ENCODE data around the gene DMXL2.
A peak's percentile ranks its signal among the peaks of the same experiment; 100 is the strongest.

DMXL2 gene

DNA sequence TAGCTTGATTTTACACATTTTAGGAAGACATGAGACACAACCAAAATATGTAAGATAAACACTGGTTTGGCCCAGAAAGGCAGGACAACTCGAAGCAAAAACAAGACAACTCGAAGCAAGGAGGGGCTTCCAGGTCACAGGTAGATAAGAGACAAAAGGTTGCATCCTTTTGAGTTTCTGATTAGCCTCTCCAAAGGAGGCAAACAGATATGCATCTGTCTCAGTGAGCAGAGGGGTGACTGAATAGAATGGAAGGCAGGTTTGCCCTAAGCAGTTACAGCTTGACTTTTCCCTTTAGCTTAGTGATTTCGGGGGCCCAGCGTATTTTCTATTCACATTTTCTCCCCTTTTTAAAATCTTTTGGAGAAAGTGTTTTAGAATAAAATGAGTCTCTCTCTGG lies 206.4 kb downstream of the DMXL2 start:
- no peak for DNase-seq (ENCODE audit: low read depth, low spot score)

DNA sequence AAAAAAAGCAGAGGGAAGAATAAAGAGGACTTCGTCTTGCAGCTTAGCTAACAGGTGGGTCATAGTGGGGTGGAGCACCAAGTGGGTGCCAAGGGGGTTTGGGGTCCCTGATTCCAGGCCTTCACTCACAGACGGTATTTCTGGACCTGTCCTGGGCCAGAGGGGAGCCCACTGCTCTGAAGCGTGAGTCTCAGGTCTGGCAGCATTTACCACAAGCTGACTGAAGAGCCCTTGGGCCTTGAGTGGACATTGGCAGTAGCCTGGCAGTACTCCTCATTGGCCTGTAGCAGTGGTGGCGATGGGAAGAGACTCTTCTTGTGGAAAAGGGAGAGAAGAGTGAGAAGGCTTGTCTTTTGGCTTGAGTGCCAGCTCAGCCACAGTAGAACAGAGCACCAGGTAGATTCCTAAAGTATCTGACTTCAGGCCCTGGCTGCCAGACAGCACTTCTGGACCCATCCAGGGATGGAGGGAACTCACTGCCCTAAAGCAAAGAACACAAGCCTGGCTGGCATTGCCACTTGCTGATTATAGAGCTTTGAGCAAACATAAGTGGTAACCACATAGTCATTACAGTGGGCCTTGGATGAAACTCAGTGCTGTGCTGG lies 208.2 kb downstream of the DMXL2 start:
- DNase-seq (ENCODE audit: low read depth, low spot score): no peak

DNA sequence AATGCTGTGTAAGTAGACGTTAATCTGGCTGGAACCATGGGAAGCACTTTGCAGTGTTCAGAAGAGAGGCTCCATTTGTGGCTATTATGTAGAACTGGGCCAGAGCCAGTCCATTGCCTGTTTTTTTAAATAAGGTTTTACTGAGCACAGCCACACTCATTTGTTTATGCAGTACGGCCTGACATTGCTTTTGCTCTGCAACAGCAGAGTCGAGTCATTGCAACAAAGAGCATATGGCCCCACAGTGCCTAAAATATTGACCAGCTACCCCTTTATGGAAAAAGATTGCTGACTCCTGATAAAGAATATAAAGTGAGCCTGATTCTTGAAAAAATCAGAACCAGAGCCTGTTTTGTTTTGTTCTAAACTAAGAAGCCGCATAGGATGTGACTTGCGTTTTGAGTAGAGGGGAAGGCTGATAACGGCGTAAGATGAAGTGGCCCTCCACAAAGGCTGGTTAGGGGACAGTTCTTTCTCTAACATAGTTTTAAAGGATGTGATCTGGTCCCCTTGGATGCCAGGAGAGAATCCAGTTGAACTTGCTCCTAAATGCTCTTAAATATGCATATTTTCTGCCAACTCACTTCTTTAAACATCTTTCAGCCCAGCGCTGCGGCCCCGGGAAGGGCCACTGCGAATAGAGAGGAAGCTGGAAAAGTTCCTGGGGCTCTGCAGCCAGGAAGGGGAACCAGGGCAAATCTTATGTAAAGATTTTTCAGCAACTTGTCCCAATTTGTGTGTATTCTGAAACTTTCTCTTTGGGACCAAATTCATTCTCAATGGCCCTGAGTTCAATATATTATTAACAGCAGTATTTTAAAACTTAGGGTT lies 216.7 kb downstream of the DMXL2 start:
- DNase-seq (ENCODE audit: low read depth, low spot score): peak; percentile 36

DNA sequence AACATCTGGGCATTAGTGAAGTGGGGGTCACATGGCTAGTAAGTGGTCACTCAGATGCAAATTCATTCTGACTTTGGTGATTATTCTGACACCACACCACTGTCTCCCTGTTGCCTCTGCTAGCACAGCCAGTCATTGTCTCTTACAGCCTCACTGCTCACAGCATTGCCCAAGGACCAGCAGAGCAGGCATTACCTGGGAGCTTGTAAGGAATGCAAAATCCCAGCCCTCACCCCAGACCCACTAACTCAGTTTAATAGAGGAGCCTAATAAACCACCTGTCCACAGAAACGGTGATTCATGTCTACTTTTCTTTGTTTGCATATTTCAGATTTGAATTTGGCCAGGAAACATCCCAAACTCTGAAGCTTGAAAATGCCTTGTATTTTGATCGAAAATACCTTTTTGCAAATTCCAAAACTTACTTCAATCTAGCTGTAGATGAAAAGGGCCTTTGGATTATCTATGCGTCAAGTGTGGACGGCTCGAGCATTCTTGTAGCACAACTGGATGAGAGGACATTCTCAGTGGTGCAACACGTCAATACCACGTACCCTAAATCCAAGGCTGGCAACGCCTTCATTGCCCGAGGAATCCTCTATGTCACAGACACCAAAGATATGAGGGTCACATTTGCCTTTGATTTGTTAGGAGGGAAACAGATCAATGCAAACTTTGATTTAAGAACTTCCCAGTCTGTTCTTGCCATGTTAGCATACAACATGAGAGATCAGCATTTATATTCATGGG lies 218.4 kb downstream of the DMXL2 start:
- DNase-seq (ENCODE audit: low read depth, low spot score): no peak

DNA sequence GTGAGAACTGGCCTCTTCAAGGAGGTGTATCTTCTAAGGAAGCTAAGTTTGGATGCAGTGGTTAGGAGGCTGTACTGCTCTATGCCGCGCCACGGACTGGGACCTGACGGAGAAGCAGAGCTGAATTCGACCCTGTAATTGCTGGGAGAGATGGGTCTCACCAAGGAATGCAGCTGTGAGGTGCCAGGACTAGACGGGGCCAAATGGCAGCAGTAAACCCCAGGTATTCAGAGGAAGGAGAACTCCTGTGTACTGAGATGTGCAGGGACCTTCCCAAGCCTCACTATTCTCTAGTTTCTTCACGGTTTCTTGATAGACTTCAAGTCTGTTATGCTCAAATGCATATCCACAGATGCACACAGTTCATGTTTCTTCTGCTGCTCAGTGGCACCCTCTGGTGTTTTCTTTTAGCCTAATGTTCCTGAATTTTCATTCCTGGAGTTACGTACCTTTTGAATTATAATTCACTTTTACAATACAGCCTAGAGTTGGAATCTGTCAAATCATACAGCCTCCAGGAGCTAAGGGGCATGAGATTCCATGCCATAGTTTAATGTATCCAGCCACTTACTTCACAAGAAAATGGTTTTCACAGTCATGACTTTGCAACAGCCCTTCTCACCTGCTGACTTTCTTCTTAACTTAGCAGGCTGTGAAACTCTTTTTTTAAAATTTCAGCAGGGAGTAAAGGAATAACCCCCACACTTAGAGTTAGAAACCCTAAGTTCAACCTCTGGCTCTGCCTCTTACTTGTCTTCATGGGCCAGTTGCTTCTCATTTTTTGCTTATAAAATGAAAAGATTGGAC lies 219.3 kb downstream of the DMXL2 start:
- DNase-seq (ENCODE audit: low read depth, low spot score): peak; percentile 54

DNA sequence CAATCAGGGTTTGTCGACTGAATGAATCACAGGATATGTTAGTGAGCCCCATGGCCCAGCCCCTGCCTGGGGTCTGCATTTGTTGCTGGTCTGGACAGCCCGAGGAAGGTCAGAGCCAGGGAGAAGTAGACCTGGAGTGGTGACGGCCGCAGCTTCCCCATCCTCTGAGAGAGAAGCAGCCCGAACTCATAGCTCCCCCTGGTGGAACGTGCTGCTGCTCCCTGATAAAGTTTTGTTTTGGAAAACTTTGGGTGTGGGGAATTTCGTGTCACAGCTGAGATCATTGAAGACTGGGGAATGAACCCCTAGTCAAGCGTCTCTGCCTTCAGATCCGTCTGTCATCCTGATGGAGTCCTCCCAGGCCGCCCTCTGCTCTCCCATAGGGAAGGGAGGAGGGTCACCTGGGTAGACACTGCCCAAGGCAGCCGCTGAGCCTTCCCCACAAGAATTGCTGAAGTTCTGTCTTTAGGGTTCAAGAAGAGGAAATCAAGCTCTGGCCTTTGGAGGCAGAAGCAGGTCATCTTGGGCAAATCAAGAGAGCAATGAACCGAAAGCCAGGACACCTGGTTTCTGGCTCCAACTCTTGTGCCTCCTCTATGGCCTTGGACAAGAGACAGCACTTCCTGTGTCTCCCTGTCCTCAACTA lies 220.6 kb downstream of the DMXL2 start:
- DNase-seq (ENCODE audit: low read depth, low spot score): peak; percentile 42

DNA sequence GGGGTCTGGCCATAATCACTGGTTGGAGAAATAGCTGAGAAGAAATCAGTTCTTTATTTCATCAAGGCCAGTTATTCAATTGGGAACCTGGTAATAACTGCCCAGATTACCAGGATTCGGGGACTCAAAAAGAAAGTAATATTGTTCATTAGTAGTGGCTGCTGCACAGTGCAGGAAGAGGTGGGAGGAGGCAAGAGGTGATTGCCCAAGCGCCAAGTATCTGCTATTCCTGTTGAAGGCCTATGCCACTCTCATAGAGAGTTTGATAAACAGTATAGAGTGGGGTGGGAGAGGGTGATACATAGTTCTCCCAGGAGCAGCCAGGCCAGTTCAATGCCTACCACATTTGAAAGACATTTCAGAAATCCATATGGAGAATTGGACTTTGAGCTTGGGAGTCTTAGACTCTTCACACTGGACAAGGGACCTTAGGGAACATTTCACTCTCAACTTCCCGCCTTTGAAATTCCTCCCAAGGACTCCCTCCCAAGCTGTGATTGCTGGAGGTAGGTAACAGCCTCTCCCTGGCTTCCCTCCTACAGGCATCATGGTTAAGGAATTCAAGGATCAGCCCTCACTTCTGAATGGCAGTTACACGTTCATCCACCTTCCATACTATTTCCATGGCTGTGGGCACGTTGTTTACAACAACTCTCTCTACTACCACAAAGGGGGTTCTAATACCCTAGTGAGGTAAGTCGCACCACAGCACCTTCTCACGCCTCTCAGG lies 221.4 kb downstream of the DMXL2 start:
- no peak for DNase-seq (ENCODE audit: low read depth, low spot score)

DNA sequence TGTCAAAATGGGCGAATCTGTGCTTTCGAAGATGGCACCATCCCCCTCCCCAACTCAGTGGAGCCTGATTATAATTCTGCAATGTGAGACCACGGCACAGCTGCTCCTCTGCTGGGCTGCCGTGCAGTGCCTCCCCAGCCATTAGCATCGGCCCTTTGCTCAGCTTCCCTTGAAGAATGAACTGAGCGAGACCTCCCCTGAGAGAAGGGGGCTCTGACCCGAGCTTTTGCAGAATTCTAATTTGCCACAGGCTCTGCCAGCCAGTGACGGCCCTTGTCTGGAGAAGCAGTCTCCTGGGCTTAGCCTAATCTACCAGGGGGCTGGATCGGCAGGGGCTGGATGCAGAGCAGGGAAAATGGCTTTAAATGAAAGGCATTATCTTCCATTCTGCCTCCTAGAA lies 223.9 kb downstream of the DMXL2 start:
- DNase-seq (ENCODE audit: low read depth, low spot score): no peak

All from astrocyte of the hippocampus (primary cell).